SIG-M5 treated with dmso at 0.1 percent for 504 hours (cell line): ENCODE results near the gene RIMBP2.

Source experiments
- DNase-seq: peaks from one replicate; lab custom pipeline; 2025; ENCODE audit not compliant: unreplicated experiment; lab: John Stamatoyannopoulos, UW

Gene RIMBP2

GRCh38 chr12:130513556-130513955 is 202.5 kb downstream of the RIMBP2 start:
- no peak for DNase-seq

- no peak for DNase-seq
Observed at GRCh38 chr12:130511285-130511684, 204.8 kb downstream of the RIMBP2 start.

GRCh38 chr12:130509454-130509853 is 206.6 kb downstream of the RIMBP2 start:
- no peak for DNase-seq

GRCh38 chr12:130508847-130509246 is 207.3 kb downstream of the RIMBP2 start:
- DNase-seq = no peak

DNA sequence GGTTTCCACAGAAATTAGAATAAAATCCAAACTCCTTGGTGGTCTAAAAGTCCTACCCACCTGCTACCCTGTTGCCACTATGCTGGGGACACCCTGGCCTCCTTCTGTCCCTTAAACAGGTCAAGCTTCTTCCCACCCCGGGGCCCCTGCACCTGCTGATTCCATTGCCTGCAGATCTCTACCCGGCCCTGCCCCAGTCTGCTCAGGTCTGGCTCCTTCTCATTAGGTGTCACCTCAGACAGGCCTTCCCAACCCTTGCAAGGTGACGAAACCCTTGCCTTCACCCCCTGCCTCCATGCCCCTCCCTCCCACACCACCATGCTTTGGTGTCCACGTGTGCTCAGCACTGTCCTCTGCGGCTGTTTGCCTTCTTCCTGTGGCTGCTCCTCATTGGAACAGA is 207.8 kb downstream of the RIMBP2 start:
- DNase-seq = no peak

GRCh38 chr12:130506844-130507243 is 209.3 kb downstream of the RIMBP2 start:
- DNase-seq = peak; percentile 1

- DNase-seq = no peak
Observed at GRCh38 chr12:130504840-130505175, 211.3 kb downstream of the RIMBP2 start.

DNA sequence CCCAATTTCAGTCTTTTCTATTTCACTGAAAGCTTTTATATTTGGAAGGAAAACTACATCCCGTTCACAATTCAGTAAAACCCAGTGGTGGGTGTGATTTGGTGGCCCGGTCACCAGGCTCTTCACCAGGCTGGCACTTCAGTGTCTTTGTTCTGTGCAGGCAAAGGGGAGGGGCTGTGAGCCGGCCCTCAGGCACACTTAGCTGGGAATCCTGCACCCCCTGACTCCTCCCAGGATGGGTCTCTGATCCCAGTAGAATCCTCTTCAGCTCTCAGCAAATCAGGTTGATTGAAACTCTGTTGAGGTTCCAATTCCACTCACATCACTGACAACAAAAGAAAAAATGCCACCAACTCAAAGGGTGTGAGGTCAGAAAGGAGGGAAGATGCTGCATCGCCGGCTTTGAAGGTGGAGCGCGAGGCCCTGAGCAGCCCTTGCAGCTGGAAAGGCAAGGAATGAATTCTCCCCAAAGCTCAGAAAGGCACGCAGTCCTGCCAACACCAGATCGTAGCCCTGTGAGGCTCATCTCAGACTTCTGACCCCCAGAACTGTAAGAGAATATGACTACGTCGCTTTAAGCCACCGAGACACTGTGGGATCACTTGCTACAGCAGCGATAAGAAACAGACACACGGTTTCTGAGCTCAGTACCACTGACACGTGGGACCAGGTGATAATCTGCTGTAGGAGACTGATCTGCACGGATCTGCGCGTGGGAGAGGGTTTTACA is 211.8 kb downstream of the RIMBP2 start:
- DNase-seq = no peak

DNA sequence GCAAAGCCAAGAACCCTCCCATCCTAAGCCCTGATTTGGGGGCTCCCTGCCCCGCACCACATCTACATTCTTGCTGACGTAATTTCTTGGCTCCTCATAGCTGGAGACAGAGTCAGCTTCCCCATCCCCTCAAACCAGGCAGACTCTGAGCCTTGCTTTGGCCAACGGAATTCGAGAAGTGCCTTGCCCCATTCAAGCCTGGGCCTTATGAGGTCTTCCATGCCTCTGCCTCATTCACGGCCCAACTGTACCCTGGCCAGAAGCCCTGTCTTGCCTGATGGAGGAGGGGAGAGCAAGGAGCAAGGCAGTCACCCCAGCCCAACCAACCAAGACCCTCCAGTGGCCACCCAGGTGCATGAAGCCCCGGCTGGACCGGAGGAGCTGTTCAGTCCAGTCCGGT is 214.3 kb downstream of the RIMBP2 start:
- DNase-seq = no peak

- DNase-seq = no peak
Observed at GRCh38 chr12:130500835-130501330, 215.2 kb downstream of the RIMBP2 start.

- no peak for DNase-seq
Observed at GRCh38 chr12:130499474-130499873, 216.6 kb downstream of the RIMBP2 start.

DNA sequence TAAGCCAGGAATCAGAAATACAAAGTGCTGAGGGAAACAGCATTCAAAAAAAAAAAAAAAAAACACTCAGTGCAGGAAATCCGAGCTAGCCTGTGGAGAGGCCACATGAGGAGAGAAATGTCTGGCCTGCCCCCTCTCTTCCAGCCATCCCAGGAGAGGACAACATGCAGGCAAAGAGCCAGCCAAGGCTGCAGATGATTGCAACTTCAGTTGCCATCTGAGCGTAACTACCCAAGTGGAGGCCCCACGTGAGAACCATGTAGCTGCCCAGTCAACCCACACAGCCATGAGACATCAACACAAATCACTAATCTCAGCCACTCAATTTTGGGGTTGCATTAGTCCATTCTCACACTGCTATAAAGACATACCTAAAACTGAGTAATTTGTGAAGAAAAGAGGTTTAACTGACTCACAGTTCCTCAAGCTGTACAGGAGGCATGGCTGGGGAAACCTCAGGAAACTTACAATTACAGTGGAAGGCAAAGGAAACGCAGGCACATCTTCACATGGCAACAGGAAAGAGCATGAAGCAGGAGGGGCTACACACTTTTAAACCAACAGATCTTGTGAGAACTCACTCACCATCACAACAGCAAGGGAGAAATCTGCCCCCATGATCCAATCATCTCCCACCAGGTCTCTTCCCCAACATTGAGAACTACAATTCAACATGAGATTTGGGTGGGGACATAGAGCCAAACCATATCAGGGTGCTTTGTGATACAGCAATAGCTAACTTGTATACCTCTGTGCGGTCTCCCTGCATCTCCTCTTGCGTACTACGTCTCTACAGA is 217.3 kb downstream of the RIMBP2 start:
- DNase-seq = no peak

DNA sequence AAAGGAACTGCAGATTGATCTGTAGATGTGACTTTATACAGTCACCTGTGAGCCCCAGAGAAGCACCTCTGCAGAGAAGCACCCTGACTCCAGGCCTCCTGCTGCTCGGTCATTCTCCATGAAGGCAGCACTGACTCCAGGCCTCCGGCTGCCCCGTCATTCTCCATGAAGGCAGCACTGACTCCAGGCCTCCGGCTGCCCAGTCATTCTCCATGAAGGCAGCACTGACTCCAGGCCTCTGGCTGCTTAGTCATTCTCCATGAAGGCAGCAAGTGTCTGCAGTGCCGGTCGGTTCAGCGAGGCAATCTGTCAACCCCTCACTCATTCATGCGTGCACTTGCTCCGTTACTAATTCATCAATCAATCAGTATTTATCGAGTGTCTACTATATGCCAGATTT is 218.1 kb downstream of the RIMBP2 start:
- no peak for DNase-seq

DNA sequence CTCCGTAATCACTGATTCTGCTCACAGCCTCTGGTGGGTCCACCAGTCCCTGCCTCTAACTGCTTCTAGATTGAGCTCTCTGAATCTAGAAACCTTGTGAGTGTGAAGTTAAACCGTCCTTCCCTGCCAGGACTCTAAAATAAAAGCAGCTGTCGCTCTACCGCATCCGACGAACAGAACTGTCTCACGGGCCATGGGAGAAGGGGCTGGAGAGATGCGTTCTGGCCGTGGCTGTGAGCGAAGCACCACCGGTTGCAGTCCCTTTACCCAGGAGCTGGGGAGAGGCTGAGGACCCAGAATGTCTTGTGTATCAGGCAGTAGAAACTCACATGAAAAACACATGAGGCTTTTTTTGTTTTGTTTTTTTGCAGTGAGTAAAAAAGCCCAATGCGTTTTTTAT is 218.8 kb downstream of the RIMBP2 start:
- no peak for DNase-seq

GRCh38 chr12:130496516-130497120 is 219.5 kb downstream of the RIMBP2 start:
- no peak for DNase-seq

- DNase-seq = no peak
Observed at GRCh38 chr12:130495156-130495555, 220.9 kb downstream of the RIMBP2 start.

- DNase-seq = no peak
Observed at GRCh38 chr12:130494736-130495135, 221.4 kb downstream of the RIMBP2 start.

DNA sequence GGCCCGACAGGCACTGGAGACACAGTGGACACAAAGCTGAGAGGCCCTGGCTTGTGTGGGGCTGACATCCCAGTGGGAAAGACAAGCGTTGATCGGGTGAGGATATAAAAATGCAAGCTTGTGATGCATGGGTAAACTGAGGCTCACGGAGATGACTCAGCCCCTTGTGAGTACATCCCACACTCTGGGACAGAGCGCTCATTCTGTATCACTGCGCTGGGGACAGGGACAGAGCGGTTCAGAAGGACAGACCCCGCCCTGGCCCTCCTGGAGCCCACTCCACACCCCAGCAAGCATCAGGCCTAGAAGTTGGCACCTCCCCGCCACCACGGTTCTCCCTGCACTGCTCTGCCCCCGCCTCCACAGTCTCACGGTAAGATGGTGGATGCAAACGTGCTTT is 222.1 kb downstream of the RIMBP2 start:
- DNase-seq = no peak

DNA sequence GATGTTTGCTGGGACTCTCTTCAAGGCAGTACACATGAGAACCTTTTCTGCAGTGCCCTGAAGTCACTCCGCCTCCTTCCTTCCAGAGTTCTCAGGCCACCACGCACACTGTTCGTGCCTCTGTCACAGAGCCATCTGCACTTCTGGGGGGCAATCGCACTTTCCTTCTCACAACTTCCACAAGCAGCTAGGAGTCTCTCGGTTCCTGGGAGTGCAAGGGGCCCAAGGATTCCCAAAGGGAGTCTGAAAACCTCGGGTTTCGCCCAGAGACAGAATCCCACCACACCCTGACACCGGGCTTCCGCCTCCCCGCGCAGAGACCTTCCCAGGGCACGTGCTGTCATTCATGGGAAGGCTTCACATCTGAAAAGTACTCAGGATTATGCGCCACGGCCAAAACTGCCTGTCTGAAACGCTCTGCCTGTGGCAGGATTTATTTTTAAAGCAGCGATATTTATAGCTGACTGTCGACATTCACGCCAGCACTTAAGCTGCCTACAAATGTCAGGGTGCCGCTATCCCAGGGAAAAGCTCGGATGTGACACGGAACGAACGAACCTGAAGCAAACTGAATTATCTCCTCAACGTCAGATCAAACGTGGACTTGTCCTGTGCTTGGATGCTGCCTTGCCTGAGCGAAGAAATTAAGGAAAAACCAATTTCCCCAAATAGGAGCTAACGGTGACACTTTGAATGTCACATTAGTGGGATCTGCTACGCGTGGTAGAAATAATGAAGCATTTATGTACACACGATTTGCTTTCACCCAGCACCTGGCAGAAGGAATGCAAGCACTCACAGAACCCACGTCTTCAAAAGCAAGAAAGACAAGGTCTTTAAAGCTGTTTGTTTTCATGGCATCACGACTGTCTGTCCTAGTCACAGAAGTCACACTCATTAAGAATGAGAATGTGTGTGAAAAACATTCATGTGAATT is 224.4 kb downstream of the RIMBP2 start:
- DNase-seq = no peak

DNA sequence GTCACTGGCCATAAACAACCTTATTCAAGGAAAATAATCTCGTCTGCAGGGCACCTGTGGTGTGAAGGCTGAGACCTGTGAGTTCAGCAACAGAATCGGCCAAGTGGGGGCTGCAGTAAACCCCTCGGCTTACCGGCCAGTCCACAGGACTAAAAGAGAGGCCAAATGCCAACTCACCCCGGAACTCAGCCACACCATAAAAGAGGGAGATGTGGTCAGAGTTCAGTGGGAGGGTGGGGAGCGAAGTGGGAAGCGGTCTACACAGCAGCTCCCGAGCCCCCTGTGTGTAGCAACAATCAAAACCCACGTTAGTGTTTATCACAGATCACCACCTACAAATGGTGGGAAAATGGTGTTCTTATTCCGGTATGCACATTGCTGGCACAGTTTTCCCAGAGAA is 225.4 kb downstream of the RIMBP2 start:
- DNase-seq = no peak

- no peak for DNase-seq
Observed at GRCh38 chr12:130489293-130489692, 226.8 kb downstream of the RIMBP2 start.
